GM23338 (cell line): Measurements from ENCODE around the gene UNC5B.

Experiments used
- CREB1 ChIP-seq: fragments of 250-450 bp; sonication (Bioruptor Pico); IDR thresholded peaks from 2 replicates; pipeline ENCODE4 v1.5.0; 2020; ENCODE audit warnings: low read depth, mild to moderate bottlenecking, moderate library complexity
- EZH2 ChIP-seq: fragments of 200-600 bp; sonication (generic); IDR thresholded peaks from one replicate; pipeline ENCODE4 v1.8.0; 2017; ENCODE audit warnings: antibody characterized with exemption, mild to moderate bottlenecking, low read depth; ENCODE audit not compliant: unreplicated experiment
- EZH2phosphoT487 ChIP-seq: fragments of 200-600 bp; sonication (generic); IDR thresholded peaks from one replicate; pipeline ENCODE4 v1.8.1; 2018; ENCODE audit warnings: antibody characterized with exemption; ENCODE audit not compliant: unreplicated experiment
- JUNB ChIP-seq: IDR thresholded peaks from one replicate; pipeline ENCODE4 v1.6.1; 2016; ENCODE audit warnings: antibody characterized with exemption; ENCODE audit not compliant: unreplicated experiment
- POLR2AphosphoS5 ChIP-seq: IDR thresholded peaks from 2 replicates; pipeline ENCODE4 v1.6.1; 2016; ENCODE audit warnings: antibody characterized with exemption, low read depth
- ZNF114 ChIP-seq: fragments of 250-450 bp; sonication (Bioruptor Pico); IDR thresholded peaks from 2 replicates; pipeline ENCODE4 v1.5.0; 2020; ENCODE audit warnings: mild to moderate bottlenecking, moderate library complexity
- TF ChIP-seq, protein P1 (sequence below), 2 experiments: fragments of 200-600 bp in 1 of 2; sonication (generic) in 1 of 2; conservative IDR thresholded peaks; 2 replicates each; pipeline versions ENCODE4 v1.5.1 to v1.6.1; 2016 to 2017; ENCODE audit warnings: antibody characterized with exemption in 2 of 2, low read depth in 2 of 2, mild to moderate bottlenecking in 2 of 2, moderate library complexity in 1 of 2
- TF ChIP-seq, protein P2 (sequence below): IDR thresholded peaks from 2 replicates; pipeline ENCODE4 v1.6.1; 2016; ENCODE audit warnings: antibody characterized with exemption
- TF ChIP-seq, protein P3 (sequence below): IDR thresholded peaks from one replicate; pipeline ENCODE4 v1.6.1; 2018; ENCODE audit warnings: antibody characterized with exemption; ENCODE audit not compliant: unreplicated experiment

DNA sequence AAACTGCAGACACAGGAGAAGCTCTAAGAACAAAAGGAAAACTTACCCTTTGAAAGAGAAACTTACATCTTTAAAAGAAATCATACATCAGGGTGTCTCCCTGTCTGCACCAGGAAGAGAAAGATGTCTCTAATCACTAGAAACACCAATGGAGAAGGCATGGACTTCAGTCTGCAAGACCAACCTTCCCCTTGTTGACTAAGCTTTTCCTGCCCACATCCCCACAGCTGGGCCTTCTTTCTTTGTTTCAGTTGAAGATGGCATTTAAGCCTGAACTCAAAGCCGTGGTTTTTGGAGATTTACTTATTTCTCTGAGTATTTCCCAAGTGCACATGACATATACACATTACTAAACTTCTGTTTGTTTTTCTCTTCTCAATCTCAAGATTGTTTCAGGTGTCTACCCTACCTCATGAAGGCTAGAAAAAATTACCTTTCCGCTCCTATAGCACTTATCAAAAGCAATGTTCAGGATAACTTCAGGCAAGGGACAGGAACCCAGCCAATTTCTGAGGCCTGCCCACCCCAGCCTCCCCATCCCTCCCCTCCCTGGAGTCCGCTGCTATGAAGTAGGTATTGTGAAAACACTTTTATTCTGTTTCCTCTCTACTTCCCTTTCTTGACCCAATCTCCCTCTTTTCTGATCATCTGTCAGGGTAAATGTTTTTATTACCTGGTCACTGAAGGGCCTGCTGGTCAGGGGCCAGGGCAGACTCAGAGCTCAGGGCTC lies 103.9 kb downstream of the UNC5B start:
- TF ChIP-seq EZH2 (no peak), EZH2phosphoT487 (no peak), POLR2AphosphoS5 (no peak), CREB1 (CRISPR knock-in tag) (no peak), JUNB (no peak), ZNF114 (CRISPR knock-in tag) (no peak)
- TF ChIP-seq, protein P1, sequence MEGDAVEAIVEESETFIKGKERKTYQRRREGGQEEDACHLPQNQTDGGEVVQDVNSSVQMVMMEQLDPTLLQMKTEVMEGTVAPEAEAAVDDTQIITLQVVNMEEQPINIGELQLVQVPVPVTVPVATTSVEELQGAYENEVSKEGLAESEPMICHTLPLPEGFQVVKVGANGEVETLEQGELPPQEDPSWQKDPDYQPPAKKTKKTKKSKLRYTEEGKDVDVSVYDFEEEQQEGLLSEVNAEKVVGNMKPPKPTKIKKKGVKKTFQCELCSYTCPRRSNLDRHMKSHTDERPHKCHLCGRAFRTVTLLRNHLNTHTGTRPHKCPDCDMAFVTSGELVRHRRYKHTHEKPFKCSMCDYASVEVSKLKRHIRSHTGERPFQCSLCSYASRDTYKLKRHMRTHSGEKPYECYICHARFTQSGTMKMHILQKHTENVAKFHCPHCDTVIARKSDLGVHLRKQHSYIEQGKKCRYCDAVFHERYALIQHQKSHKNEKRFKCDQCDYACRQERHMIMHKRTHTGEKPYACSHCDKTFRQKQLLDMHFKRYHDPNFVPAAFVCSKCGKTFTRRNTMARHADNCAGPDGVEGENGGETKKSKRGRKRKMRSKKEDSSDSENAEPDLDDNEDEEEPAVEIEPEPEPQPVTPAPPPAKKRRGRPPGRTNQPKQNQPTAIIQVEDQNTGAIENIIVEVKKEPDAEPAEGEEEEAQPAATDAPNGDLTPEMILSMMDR (conservative IDR thresholded peaks at IDR 0.05; ENCODE audit: low read depth in 2 of 2) = no peak
- TF ChIP-seq, protein P2, sequence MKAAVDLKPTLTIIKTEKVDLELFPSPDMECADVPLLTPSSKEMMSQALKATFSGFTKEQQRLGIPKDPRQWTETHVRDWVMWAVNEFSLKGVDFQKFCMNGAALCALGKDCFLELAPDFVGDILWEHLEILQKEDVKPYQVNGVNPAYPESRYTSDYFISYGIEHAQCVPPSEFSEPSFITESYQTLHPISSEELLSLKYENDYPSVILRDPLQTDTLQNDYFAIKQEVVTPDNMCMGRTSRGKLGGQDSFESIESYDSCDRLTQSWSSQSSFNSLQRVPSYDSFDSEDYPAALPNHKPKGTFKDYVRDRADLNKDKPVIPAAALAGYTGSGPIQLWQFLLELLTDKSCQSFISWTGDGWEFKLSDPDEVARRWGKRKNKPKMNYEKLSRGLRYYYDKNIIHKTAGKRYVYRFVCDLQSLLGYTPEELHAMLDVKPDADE = no peak
- TF ChIP-seq, protein P3, sequence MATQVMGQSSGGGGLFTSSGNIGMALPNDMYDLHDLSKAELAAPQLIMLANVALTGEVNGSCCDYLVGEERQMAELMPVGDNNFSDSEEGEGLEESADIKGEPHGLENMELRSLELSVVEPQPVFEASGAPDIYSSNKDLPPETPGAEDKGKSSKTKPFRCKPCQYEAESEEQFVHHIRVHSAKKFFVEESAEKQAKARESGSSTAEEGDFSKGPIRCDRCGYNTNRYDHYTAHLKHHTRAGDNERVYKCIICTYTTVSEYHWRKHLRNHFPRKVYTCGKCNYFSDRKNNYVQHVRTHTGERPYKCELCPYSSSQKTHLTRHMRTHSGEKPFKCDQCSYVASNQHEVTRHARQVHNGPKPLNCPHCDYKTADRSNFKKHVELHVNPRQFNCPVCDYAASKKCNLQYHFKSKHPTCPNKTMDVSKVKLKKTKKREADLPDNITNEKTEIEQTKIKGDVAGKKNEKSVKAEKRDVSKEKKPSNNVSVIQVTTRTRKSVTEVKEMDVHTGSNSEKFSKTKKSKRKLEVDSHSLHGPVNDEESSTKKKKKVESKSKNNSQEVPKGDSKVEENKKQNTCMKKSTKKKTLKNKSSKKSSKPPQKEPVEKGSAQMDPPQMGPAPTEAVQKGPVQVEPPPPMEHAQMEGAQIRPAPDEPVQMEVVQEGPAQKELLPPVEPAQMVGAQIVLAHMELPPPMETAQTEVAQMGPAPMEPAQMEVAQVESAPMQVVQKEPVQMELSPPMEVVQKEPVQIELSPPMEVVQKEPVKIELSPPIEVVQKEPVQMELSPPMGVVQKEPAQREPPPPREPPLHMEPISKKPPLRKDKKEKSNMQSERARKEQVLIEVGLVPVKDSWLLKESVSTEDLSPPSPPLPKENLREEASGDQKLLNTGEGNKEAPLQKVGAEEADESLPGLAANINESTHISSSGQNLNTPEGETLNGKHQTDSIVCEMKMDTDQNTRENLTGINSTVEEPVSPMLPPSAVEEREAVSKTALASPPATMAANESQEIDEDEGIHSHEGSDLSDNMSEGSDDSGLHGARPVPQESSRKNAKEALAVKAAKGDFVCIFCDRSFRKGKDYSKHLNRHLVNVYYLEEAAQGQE = no peak
